Panc1 (cell line): ENCODE results near the gene EHBP1. TPM values are rescaled to one million over a fixed set of nuclear protein-coding genes. Genes with fewer than 3 reads are reported as not detected.

Experiments
- ATAC-seq: fragments of 200-7000 bp; cut with Tn5 transposase; 2 replicates; pipeline ENCODE4 v1.9.1; 2020; ENCODE audit warnings: mild to moderate bottlenecking, moderate library complexity
- BruUV-seq: library from RNA; stranded (reverse); fragments of 400-500 nt; replicated peaks from 2 replicates; lab custom pipeline; 2021; lab: Mats Ljungman, UMichigan
- CTCF ChIA-PET: fragments of 300-600 bp; sonication (Branson Sonifier 250); formaldehyde crosslinking; loops from one replicate; lab custom pipeline; 2022; ENCODE audit warnings: antibody characterized with exemption; lab: Charles Lee
- POLR2A ChIA-PET: fragments of 300-600 bp; sonication (Branson Sonifier 250); formaldehyde crosslinking; loops from one replicate; lab custom pipeline; 2022; ENCODE audit warnings: antibody characterized with exemption; lab: Charles Lee
- DNase-seq: peaks from one replicate; pipeline ENCODE4 v3.0.0-alpha.2; 2010; ENCODE audit warnings: low read depth, low spot score
- H3K27ac ChIP-seq: 2 replicates; pipeline ENCODE4 v1.5.1; 2011; ENCODE audit warnings: mild to moderate bottlenecking, low read length, inconsistent platforms
- H3K27me3 ChIP-seq: fragments of 200-500 bp; sonication (Bioruptor generic); 2 replicates; pipeline ENCODE4 v1.6.0; 2014; ENCODE audit warnings: low read length, inconsistent platforms; ENCODE audit not compliant: control insufficient read depth, insufficient read depth
- H3K36me3 ChIP-seq: fragments of 200-500 bp; sonication (Bioruptor generic); 2 replicates; pipeline ENCODE4 v1.5.1; 2014; ENCODE audit warnings: inconsistent platforms, mild to moderate bottlenecking, low read length, moderate library complexity; ENCODE audit not compliant: control insufficient read depth, insufficient read depth
- H3K4me1 ChIP-seq: 2 replicates; pipeline ENCODE4 v1.5.1; 2011; ENCODE audit warnings: inconsistent platforms, mild to moderate bottlenecking, low read length, moderate library complexity; ENCODE audit not compliant: control insufficient read depth, insufficient read depth
- H3K4me3 ChIP-seq, 2 experiments: 2 replicates each; pipeline ENCODE4 v1.5.1; 2011 to 2012; ENCODE audit warnings: low read depth in 2 of 2, low read length in 2 of 2, mild to moderate bottlenecking in 2 of 2, inconsistent platforms in 1 of 2, moderate library complexity in 1 of 2
- H3K9me3 ChIP-seq: fragments of 200-500 bp; sonication (Bioruptor generic); 2 replicates; pipeline ENCODE4 v1.5.1; 2014; ENCODE audit warnings: low read depth, mild to moderate bottlenecking, inconsistent platforms, low read length, moderate library complexity; ENCODE audit not compliant: control insufficient read depth, insufficient read depth
- POLR2AphosphoS5 ChIP-seq: IDR thresholded peaks from 2 replicates; pipeline ENCODE4 v1.6.1; 2012; ENCODE audit warnings: mild to moderate bottlenecking, low read depth, low read length, moderate library complexity
- SIN3A ChIP-seq: IDR thresholded peaks from 2 replicates; pipeline ENCODE4 v1.6.1; 2012; ENCODE audit warnings: low read depth, mild to moderate bottlenecking, low read length, moderate library complexity, borderline replicate concordance; ENCODE audit not compliant: insufficient read depth
- TCF7L2 ChIP-seq: IDR thresholded peaks from 2 replicates; pipeline ENCODE4 v1.6.1; 2011; ENCODE audit warnings: mild to moderate bottlenecking, low read depth, low read length, inconsistent platforms
- in situ Hi-C: cut with HindIII; loops from 2 replicates; pipeline ENCODE4 v1.10.0; 2016; ENCODE audit warnings: low sequenced_read_pairs, low pct_unique_long_range_greater_than_20kb
- intact Hi-C: fragments of 100-400 bp; cut with micrococcal nuclease; formaldehyde crosslinking; loops from one replicate; pipeline ENCODE4 v1.10.0; 2022; ENCODE audit not compliant: unreplicated experiment
- total RNA-seq: library from RNA; stranded (reverse); gene quantifications from one replicate; pipeline ENCODE4 v1.2.1, GENCODE V29; 2021; ENCODE audit not compliant: unreplicated experiment
- TF ChIP-seq, protein P1 (sequence below), 2 experiments: IDR thresholded peaks; 2 replicates each; pipeline ENCODE4 v1.6.1; 2011 to 2012; ENCODE audit warnings: low read depth in 2 of 2, control low read depth in 1 of 2, low read length in 1 of 2, mild to moderate bottlenecking in 1 of 2, moderate library complexity in 1 of 2; ENCODE audit not compliant: insufficient read depth in 1 of 2
- TF ChIP-seq, protein P2 (sequence below): fragments of 450-650 bp; IDR thresholded peaks from 2 replicates; pipeline ENCODE4 v1.5.1; 2017; ENCODE audit warnings: mild to moderate bottlenecking

EHBP1 gene
- total RNA-seq, 1 experiment from 2014 or later = 46.1 TPM

DNA sequence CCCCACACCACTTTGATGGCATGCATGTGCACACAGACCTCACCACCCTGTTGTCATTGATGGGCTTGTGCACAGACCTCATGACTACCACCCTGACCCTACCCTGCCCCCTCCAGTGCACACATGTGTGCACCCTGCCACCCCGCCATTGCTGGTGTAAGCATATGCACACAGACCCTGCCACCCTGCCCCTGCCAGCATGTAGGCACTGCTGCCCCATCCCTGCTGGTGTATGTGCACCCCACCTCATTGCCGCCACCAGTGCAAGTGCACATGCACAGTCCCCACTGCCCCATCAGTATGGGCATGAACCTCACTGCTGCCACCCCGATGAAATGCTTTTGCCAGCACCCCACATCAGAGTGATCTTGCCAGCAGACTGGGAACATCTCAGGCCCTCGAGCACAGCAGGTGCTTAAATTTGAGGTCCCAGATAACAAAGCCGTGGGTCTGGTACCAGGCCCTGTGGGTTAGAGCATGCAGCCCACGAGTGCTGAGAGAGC is 169.4 kb downstream of the EHBP1 start:
- POLR2A ChIA-PET = interaction anchor here (0.6 kb wide), 1 partner anchor 26 kb away, joined by 3 read pairs; no protein-coding TSS in a partner anchor
- no peaks in the 10 kb centered on the region for H3K4me1 ChIP-seq
- H3K4me3 ChIP-seq = no peak overlapping the region
- DNase-seq (no peak), ATAC-seq (no peak)
- no TSS peak for BruUV-seq
- in situ Hi-C loops = no loop called here
- CTCF ChIA-PET = no interaction called here
- H3K36me3 ChIP-seq = no peaks in the 10 kb centered on the region
- intact Hi-C loops = no loop called here
- H3K27me3 ChIP-seq = no peaks in the 10 kb centered on the region
- peaks cover 11% of the 10 kb centered on the region; the same call in 1 of the 2 replicates for H3K9me3 ChIP-seq
- no peak overlapping the region for H3K27ac ChIP-seq
- TF ChIP-seq, protein P1, sequence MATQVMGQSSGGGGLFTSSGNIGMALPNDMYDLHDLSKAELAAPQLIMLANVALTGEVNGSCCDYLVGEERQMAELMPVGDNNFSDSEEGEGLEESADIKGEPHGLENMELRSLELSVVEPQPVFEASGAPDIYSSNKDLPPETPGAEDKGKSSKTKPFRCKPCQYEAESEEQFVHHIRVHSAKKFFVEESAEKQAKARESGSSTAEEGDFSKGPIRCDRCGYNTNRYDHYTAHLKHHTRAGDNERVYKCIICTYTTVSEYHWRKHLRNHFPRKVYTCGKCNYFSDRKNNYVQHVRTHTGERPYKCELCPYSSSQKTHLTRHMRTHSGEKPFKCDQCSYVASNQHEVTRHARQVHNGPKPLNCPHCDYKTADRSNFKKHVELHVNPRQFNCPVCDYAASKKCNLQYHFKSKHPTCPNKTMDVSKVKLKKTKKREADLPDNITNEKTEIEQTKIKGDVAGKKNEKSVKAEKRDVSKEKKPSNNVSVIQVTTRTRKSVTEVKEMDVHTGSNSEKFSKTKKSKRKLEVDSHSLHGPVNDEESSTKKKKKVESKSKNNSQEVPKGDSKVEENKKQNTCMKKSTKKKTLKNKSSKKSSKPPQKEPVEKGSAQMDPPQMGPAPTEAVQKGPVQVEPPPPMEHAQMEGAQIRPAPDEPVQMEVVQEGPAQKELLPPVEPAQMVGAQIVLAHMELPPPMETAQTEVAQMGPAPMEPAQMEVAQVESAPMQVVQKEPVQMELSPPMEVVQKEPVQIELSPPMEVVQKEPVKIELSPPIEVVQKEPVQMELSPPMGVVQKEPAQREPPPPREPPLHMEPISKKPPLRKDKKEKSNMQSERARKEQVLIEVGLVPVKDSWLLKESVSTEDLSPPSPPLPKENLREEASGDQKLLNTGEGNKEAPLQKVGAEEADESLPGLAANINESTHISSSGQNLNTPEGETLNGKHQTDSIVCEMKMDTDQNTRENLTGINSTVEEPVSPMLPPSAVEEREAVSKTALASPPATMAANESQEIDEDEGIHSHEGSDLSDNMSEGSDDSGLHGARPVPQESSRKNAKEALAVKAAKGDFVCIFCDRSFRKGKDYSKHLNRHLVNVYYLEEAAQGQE (IDR thresholded peaks at IDR 0.05; ENCODE audit: insufficient read depth in 1 of 2, low read depth in 2 of 2, low read length in 1 of 2) = no peak
- TF ChIP-seq, protein P2, sequence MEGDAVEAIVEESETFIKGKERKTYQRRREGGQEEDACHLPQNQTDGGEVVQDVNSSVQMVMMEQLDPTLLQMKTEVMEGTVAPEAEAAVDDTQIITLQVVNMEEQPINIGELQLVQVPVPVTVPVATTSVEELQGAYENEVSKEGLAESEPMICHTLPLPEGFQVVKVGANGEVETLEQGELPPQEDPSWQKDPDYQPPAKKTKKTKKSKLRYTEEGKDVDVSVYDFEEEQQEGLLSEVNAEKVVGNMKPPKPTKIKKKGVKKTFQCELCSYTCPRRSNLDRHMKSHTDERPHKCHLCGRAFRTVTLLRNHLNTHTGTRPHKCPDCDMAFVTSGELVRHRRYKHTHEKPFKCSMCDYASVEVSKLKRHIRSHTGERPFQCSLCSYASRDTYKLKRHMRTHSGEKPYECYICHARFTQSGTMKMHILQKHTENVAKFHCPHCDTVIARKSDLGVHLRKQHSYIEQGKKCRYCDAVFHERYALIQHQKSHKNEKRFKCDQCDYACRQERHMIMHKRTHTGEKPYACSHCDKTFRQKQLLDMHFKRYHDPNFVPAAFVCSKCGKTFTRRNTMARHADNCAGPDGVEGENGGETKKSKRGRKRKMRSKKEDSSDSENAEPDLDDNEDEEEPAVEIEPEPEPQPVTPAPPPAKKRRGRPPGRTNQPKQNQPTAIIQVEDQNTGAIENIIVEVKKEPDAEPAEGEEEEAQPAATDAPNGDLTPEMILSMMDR = no peak
- TF ChIP-seq TCF7L2 (no peak), SIN3A (no peak), POLR2AphosphoS5 (no peak)

DNA sequence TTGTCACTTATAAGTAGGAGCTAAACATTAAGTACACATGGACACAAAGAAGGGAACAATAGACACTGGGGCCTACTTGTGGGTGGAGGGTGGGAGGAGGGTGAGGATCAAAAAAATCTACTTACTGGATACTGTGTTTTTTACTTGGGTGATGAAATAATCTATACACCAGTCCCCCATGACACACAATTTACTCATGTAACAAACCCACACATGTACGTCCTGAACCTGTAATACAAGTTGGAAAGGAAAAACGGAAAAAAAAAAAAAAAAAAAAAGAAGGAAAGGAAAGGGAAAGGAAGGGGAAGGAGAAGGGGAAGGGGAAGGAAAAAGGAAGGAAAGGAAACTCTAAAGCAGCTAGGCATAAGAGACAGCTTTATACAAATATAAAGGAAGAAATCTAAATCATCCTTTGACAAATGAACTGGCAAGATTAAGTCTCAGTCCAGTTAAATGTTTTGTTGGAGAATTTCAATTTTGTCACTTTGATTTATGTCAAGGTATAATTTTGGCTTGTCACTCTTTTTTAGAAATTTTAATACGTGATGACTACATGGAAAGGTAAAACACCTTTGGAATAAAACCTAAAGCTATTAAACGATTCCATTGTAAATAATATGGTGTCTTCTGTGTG is 175.8 kb downstream of the EHBP1 start:
- no peak for ATAC-seq
- POLR2A ChIA-PET = interaction anchor here (0.6 kb wide), 1 partner anchor 416 kb away, joined by 7 read pairs; no protein-coding TSS in a partner anchor

More for the DNA sequence above, 175.8 kb downstream of the EHBP1 start:
- no peak for TF ChIP-seq TCF7L2
- TF ChIP-seq, protein P1 (IDR thresholded peaks at IDR 0.05; ENCODE audit: insufficient read depth in 1 of 2, low read depth in 2 of 2, low read length in 1 of 2) = no peak
- TF ChIP-seq, protein P2 = no peak
- TF ChIP-seq POLR2AphosphoS5 = no peak
- TF ChIP-seq SIN3A = no peak
- intact Hi-C loops = no loop called here
- no peak for DNase-seq
- H3K9me3 ChIP-seq = no peaks in the 10 kb centered on the region
- no peaks in the 10 kb centered on the region for H3K36me3 ChIP-seq
- in situ Hi-C loops = no loop called here
- BruUV-seq = no TSS peak
- H3K4me3 ChIP-seq = no peak overlapping the region
- CTCF ChIA-PET = no interaction called here
- H3K27ac ChIP-seq = no peak overlapping the region
- H3K27me3 ChIP-seq = no peaks in the 10 kb centered on the region
- H3K4me1 ChIP-seq = no peaks in the 10 kb centered on the region; the same call in 1 of the 2 replicates
